Left colon (tissue), 2 donors: ENCODE measurements around the gene BCL2. TPM values are rescaled to one million over a fixed set of nuclear protein-coding genes. Genes with fewer than 3 reads are reported as not detected.

Experiments
- ATAC-seq: fragments of 200-7000 bp; cut with Tn5 transposase; one replicate; pipeline ENCODE4 v1.9.1; 2020; ENCODE audit warnings: mild to moderate bottlenecking, moderate library complexity
- DNase-seq, 2 donors: peaks; one replicate each; pipeline ENCODE4 v3.0.0-alpha.2; 2020
- intact Hi-C, 2 donors: fragments of 100-400 bp; cut with DNase I in 1 of 2; cut with micrococcal nuclease in 1 of 2; formaldehyde crosslinking; loops; one replicate each; pipeline versions ENCODE4 v1.11.2 to v1.14.0; 2022; cut with DNase I, micrococcal nuclease
- total RNA-seq, 2 donors: library from RNA; stranded (reverse); fragmentation: NEBNext Ultra II Directional; extraction: Animal tissue kit (Norgen Biotek cat#: 25700); gene quantifications; one replicate each; pipeline ENCODE4 v1.2.1, GENCODE V29; 2021
- donor health status: DM: no; HTN: no; CAD: no.
- donor health status: DM: yes; HTN: yes; CAD: no.

The BCL2 gene
- total RNA-seq, 2 donors from 2014 or later, result 16.6 to 19.3 TPM

DNA sequence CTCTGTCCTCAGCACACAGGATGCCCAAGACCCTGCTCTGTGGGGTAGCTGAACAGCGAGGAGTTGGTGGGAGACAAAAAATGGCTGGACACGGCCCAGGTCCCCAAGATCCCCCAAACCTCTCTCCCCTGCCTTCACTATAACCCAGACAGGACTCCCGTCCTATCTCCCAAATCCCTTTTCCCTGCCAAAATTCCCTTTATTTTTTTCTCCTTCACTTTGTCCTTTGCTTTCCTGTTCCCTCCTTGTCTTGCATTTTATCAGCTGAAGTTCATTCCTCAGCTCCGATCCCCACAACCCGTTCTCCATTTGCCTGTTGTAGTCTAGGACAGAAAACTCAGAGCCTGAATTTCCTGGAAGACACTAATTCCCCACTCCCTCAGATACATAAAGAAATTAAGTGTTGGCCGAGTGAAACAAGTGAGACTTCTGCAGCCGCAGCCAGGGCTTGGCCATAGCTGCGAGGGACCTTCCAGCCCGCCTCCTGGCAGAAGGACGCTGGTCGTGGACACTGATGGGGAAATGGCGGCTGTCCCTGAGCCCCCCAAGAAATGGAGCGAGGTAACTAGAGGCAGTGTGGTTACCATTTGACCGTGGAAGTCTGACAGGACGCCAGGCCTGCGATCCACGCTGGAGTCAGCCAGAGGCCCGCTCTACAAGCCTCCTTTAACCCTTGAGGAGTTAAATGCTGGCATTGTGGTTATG lies 173.6 kb downstream of the BCL2 start:
- intact Hi-C loops, result no loop called here
- DNase-seq (no peak), ATAC-seq (no peak)

DNA sequence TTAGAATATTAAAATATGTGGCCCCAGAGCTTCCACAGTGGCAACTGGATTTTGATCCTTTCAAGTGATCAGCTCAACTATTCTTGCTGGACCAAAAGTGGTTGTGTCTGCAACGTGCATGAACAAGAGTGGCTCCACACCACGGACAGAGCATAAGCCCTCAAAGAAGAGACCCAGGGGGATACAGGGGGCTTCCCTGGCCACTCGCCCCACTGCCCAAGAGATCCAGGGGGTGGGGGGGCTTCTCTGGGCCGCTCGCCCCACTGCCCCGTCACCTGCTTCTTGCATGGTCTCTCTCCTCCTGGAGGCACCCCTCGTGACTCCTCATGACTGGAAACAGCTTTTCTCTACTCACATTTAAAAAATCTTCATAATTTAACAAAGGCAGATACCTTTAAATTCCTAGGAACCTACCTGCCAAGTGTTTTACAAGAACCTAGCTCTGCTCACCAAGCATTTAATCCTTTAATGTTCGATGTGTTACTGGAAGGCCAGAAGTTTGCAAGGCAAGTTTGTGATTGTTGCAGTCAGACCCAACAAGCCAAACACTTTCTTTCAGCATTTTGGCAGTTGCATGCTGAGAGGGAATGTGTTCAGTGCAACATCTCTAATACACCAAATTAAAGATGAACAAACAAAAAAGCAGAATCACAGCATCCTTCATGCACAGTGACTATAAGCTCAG lies 174.3 kb downstream of the BCL2 start:
- no peak for ATAC-seq
- intact Hi-C loops, result no loop called here

DNA sequence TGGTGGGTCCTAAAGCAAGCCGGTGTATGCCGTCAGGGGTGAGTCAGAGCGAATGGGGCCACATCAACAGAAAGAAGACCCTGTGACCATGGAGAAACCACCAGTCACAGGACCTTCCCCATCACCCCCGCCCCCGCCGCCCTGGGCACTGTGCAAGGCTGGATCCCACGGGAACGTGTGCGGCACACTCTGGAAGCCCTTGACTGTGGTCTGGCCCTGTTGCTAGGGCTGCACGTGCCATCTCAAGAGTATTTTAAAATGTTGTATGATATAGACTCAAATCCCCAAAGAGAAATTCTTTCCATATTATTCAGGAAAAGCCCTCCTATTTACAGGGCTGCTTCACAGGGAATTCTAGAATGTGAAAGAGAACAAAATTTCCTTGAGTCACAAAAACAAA lies 174.8 kb downstream of the BCL2 start:
- DNase-seq (no peak), ATAC-seq (no peak)
- intact Hi-C loops, result no loop called here

More for the DNA sequence above, 174.3 kb downstream of the BCL2 start:
- DNase-seq, result no peak

DNA sequence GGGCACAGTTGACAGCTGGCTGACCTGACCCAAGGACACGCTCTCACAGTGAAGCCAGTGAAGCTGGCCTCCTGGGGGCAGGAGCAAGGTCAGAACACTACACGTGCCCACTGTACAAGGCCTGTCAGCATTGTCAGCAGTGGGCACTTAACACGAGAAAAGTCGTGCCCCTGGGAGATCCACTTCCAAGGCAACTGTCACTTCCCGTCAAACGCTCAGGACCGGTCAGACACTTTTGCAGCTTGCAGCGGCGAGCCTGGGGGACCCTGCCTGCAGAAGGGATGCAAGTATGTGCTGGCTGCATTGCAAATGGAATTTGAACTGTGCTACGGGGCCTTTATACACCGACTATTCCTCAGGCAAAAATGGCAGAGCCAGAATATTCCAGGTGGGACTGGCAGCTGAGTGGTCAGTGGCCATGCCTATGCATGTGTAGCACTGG lies 176.2 kb downstream of the BCL2 start:
- no peak for ATAC-seq
- no peak for DNase-seq
- intact Hi-C loops, result no loop called here

DNA sequence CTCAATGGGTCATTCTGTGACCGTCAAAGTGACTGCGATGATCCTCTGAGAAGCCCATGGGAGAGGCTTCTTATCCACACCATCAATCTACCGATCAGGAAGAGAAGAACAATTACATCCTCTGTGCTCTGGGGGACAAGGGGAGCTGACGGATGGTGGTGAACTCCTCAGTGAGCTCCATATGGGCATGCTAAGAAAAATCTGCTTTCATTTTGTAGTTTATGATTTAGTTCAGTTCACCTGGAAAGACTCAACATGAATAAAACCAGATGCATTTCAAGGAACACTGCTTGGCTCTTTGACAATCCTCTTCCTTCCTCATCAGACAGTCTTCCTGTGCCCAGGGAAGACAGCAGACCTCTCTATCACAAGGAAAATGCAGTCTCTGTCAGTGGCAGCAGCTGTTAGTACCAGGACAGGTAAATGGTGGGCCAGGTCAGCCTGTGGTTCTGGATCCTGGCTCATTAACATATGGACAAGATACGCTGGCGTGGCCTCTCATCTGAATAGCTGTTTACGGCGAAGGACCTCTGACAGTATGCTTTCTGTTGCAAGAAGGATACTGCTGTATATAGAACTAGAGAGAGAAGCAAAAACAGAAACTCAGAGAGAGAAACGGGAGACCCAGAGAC lies 176.9 kb downstream of the BCL2 start:
- ATAC-seq (no peak), DNase-seq (no peak)
- intact Hi-C loops, result no loop called here

DNA sequence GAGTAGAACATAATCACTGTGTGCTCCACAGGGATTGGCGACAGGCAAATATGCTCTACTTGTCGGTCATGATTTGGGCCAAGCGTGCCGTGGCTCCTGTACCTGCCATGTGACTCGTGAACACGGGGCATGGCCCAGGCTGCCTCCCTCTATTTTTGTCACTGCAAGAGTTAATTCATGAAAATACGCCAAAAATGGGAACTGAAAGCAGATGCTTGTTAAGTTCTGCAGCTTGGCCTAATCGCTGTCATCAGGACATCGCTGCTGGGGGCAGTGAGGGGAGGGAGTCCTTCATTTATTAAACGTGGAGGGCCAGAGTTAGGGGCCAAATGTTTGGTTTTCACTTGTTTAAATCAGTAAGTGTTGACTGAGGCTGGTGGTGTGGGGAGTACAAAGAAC lies 177.8 kb downstream of the BCL2 start:
- ATAC-seq (peak; percentile 16), DNase-seq (no peak)
- intact Hi-C loops, result no loop called here

DNA sequence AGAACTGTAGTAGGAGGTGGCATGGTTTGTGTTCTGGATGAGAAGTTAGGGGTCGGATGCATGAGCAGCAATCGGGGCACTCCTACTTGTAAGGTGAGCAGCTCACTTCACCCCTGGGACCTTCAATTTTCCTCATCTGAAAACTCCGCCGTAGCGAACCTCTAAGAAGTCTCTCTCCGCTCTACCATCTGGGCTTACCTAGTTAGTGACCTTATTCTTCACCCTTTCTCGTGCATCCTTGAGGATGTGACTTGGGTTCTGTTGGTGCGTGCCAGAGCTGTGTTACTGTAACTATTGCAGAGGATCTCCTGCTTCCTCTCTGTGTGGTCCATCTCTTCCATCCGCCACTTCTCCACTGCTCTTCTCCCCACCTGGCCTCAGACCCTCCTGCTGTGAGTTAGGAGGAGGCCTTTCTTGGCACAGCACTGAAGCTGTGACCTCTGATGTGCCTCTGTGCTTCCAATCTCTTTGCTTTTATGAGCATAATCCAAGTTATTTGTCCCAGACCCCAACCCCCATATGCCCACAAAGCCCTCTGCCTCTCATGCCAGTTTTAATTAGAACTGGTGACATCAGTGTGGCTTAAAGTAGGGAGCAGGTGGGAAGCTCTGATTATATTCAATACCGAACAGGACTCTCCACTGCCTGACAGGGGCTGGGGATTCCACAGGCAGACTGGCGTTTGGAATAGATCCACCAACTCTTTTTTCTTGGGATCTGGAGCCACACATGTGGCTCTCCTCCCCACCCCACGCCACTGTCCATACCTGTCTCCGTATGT lies 178.4 kb downstream of the BCL2 start:
- intact Hi-C loops, result no loop called here
- no peak for DNase-seq
- ATAC-seq, result no peak

DNA sequence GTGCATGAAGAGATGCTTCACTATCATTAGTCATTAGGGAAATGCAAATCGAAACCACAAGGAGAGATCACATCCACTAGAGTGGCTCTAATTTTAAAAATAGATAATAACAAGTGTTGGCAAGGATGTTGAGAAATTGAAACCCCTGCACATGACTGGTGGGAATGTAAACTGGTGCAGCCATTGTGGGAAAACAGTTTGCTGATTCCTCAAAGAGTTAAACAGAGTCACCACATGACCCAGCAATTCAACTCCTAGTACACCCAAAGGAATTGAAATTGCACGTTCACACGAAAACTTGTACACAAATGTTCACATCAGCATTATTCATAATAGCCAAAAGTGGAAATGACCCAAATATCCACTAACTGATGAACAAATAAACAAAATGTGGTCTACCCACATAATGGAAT lies 179.5 kb downstream of the BCL2 start:
- DNase-seq (no peak), ATAC-seq (no peak)
- intact Hi-C loops, result no loop called here

DNA sequence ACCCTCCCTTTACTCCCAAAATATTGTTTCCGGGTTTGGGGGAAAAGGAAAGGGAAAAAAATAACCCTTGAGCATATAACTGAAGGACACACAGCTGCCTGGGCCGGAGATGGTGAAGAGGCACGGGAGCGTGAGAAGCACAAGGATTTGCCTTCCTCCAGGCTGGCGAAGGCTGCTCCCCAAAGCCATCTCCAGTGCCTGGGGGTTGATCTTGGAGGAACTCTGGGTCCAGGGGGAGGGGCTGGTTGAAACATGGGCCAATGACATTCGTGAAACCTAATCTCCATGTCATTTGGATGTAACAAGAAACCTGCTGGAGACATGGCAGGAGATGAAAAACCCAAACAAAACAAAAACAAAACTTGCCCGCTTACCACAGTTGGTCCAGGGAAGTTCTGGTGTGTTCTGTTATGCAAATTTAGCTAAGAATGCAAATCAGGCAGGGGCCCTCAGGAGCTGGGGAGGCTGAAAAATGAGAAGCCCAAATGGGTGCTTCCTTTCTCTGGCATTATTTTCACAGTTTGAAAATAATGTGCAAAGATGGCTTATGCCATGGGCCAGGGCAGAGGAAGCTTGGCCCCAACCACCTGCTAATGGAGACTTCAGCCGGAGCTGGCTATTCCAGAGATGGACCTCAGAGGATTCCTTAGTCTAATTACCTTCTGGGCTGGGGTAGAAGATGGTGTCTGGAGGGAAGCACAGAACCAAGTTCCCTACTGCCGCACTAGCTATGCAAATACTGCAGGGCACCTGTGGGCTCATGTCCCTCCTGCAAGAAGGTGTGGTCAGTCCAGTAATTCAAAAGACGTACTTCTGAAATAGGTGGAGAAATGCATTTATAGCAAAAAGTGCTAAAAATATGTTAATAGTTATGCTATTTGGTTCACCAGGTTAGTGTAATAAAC lies 180.9 kb downstream of the BCL2 start:
- ATAC-seq, result no peak
- DNase-seq, result no peak
- intact Hi-C loops, result no loop called here

DNA sequence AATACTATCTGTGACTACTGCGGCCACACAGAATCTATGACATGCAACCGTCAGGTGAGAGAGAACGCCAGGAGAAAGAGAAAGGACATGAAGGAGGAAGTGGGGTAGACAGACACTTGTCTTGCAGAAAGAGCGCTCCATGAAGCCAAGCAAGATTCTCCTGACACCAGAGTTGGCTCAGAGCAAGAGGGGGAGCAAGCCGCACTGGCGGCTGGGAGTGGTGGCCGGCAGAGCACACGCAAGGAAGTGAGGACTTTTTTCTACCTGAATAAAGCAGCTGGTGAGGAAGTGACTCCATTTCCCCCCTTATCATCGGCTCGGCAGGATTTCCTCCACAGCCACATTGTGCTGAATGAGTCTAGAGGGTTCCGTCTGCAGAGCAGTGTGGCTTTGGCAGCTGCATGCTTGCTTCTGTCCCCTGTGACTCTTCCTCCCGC lies 181.6 kb downstream of the BCL2 start:
- intact Hi-C loops, result no loop called here
- ATAC-seq (no peak), DNase-seq (no peak)

DNA sequence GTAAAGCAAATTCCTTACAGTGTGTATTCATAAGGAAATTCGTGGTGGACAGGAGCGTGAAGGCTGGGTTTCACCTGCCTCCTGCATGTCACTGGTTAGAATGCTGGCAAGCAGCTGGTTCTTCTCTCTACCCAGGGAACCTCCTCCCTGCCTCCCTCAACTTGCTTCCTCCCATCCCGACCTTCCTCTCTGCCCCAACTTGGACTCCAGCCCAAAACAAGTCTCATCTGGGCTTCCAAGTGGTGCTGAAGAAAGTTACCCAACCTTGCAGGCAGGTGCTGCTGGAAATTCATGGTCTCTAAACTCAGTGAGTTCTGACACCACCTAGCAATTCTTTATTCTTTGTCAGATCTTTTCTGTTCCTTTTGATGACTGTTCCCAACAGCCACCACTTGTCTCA lies 184.5 kb downstream of the BCL2 start:
- ATAC-seq, result no peak

DNA sequence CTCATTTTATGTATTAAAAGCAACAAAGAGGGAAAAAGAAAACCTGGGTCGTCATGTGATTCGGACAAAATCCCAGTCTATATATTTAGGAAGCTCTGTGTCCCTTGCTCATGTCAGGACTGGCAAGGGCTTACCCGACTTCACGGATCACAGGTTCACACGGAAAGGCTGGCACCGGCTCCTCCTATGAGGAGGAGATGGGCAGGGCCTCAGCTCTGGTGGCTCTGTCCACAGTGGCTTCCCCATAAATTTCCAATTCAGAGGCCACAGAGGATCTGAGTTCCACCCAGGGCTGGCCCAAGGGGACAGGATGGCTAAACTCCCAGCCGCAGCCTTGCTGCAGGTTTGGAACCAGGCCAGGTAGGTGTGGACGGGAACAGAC lies 186.8 kb downstream of the BCL2 start:
- intact Hi-C loops, result loop anchor here (5.0 kb wide), 1 partner anchor 189 kb away; no protein-coding TSS in a partner anchor
- peak; percentile 87 for ATAC-seq
- peak; percentile 59 to 76 for DNase-seq

More for the DNA sequence above, 184.5 kb downstream of the BCL2 start:
- no peak for DNase-seq
- intact Hi-C loops, result no loop called here

DNA sequence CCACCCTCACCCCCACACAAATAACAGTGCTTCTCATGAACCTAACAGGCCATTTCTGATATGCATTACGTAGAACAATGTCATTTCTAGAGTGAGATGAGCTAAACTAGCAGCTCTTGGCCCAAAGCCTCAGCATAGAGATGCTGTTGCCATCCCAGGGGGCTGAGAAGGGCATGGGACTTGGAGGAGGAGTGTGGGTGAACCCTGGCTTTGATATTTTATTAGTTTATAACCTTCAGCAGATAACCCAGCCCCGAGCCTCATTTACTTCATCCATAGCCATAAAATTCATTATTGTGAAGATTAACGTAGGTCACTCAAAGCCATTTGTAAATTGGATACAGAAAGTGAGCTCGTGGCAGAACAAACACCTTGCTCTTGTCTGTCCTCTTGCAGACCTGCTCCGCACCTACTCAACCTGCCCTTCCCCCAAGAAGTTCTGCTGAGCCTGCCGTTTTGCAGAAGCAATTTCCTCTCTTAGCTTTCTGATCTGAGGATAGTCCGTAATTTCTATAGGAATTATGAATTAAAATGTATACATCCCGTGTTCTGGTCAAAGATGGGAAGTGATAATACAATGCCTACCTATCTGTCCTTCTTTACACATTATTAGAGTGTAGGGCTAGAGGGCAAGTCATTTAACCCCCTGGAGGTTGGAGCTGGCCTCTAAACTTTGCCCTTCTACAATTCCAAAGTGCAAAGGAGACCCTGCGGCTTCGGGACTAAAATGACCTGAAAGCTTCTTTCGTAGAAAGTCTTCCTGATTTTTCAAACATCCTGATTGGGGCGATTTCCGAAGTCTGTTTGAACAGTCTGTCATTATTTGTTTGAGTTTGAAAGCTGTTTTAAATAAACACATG lies 187.4 kb downstream of the BCL2 start:
- no peak for DNase-seq
- intact Hi-C loops, result loop anchor here (5.0 kb wide), 1 partner anchor 190 kb away; no protein-coding TSS in a partner anchor

DNA sequence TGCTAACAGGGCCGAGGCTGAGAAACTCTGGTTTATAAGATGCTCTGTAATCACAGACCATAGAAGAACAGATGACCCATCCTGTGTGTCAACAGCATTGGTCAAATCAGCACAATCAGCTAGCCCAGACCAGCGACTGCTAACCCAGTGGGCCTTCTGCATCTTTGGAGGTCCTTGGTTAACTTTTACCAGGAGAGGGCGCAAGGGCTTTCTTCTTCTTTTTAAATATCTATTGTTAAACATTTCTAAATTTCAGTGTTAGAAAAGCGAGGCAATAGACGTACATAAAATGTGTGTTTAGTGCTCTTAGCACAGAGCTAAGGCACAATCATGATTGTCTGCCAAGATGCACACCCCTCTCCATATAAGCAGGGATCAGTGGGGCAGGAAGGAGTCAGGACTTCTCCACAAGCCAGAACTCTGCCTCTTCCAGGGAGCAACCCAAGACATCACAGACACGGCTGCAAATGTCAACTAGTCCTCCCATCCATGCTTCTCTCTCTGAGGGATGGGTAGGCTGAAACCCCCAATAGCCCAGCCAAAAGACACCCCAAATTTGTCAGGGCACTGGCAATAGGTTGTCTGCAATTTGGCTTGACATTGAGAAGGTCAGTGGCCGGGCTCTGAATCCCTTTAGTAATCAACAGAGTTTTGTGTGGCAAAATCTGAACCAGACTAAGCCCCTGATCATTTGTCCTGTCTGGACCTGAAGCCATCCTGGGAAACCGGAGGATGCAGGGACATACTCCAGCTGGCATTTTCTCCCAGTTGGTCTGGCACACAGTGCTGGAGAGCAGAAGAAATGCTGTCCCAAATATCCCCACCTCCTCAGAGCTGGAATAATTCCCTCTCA lies 188.2 kb downstream of the BCL2 start:
- ATAC-seq (peak; percentile 59), DNase-seq (peak in 1 of 2 donors; percentile 70)
- intact Hi-C loops, result loop anchor here (5.0 kb wide), 1 partner anchor 191 kb away; no protein-coding TSS in a partner anchor

More for the DNA sequence above, 187.4 kb downstream of the BCL2 start:
- peak; percentile 58 for ATAC-seq

DNA sequence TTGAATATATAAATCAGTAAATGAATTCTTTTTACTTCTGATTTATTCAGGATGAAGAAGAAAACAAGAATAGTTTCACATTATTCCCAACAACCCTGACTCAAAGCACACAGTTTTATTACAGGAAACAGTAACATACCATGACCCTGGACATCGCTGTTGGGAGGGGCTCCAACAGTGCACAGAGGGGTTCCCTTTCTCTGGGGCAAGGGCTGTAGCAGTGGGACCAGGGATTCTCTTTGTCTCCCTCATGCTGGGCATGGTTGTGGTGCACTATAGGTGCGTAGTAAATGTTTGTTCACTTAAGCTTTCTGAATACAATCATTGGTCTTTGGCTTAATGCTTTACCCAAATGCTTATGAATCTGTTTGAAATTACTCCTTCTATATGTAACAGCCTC lies 189.4 kb downstream of the BCL2 start:
- ATAC-seq (no peak), DNase-seq (no peak)
- intact Hi-C loops, result loop anchor here (5.0 kb wide), 1 partner anchor 192 kb away; no protein-coding TSS in a partner anchor
